GM12878 (cell line): Measurements from ENCODE around the gene KLHL22. TPM values are rescaled to one million over a fixed set of nuclear protein-coding genes. Genes with fewer than 3 reads are reported as not detected.

ENCODE experiments used
- ATAC-seq: fragments of 200-7000 bp; cut with Tn5 transposase; 3 replicates; pipeline ENCODE4 v1.9.1; 2020; ENCODE audit warnings: mild to moderate bottlenecking, moderate library complexity
- BruUV-seq: library from RNA; stranded (reverse); fragments of 400-500 nt; replicated peaks from 2 replicates; lab custom pipeline; 2021; lab: Mats Ljungman, UMichigan
- CTCF ChIA-PET: fragments of 300-600 bp; sonication (Branson Sonifier 250); formaldehyde crosslinking; extraction: SDS; loops from one replicate; lab custom pipeline; 2021; ENCODE audit warnings: inconsistent platforms; lab: Yijun Ruan, JAX
- POLR2A ChIA-PET: fragments of 350-600 bp; formaldehyde crosslinking; extraction: SDS; loops from one replicate; lab custom pipeline; 2021; ENCODE audit warnings: inconsistent platforms; lab: Charles Lee
- RAD21 ChIA-PET: fragments of 300-600 bp; sonication (Branson Sonifier 250); formaldehyde crosslinking; loops from one replicate; lab custom pipeline; 2023; ENCODE audit warnings: antibody characterized with exemption; ENCODE audit not compliant: unreplicated experiment; lab: Charles Lee
- SMC1A ChIA-PET: fragments of 300-600 bp; sonication (Branson Sonifier 250); formaldehyde crosslinking; loops from one replicate; lab custom pipeline; 2023; ENCODE audit not compliant: unreplicated experiment, uncharacterized antibody; lab: Charles Lee
- DNase-seq: peaks from one replicate; pipeline ENCODE4 v3.0.0-alpha.2; 2011; ENCODE audit warnings: low read depth, low spot score
- FAIRE-seq: peaks from 3 replicates; lab custom pipeline; 2011; peaks lifted over from hg19 to GRCh38; lab: Jason Lieb, UNC
- H2AFZ ChIP-seq: 2 replicates; pipeline ENCODE4 v1.6.0; 2011; ENCODE audit warnings: low read depth, low read length, control low read depth; ENCODE audit not compliant: control insufficient read depth
- H3K27ac ChIP-seq: 2 replicates; pipeline ENCODE4 v1.5.1; 2011; ENCODE audit warnings: control low read depth; ENCODE audit not compliant: control insufficient read depth, insufficient read depth
- H3K27me3 ChIP-seq, 2 experiments: replicated peaks in 1 of 2; 2 replicates each; pipeline versions ENCODE4 v1.6.0 to v1.6.1; 2011; ENCODE audit warnings: low read length in 1 of 2; ENCODE audit not compliant: control insufficient read depth in 2 of 2, insufficient read depth in 2 of 2
- H3K36me3 ChIP-seq, 2 experiments: 2 replicates each; pipeline ENCODE4 v1.5.1; 2011; ENCODE audit warnings: low read length in 1 of 2; ENCODE audit not compliant: control insufficient read depth in 2 of 2, insufficient read depth in 2 of 2
- H3K4me1 ChIP-seq: 2 replicates; pipeline ENCODE4 v1.6.1; 2011; ENCODE audit warnings: mild to moderate bottlenecking, low read length, moderate library complexity, mixed read lengths; ENCODE audit not compliant: control insufficient read depth, insufficient read depth
- H3K4me2 ChIP-seq: 2 replicates; pipeline ENCODE4 v1.6.0; 2011; ENCODE audit warnings: control low read depth; ENCODE audit not compliant: control insufficient read depth, insufficient read depth
- H3K4me3 ChIP-seq: fragments of 200-600 bp; sonication (generic); 2 replicates; pipeline ENCODE4 v1.5.1; 2016
- H3K79me2 ChIP-seq: 2 replicates; pipeline ENCODE4 v1.6.0; 2011; ENCODE audit warnings: low read length; ENCODE audit not compliant: control insufficient read depth, insufficient read depth
- H3K9ac ChIP-seq: 2 replicates; pipeline ENCODE4 v1.8.0; 2011; ENCODE audit warnings: low read length, control low read depth, mixed read lengths; ENCODE audit not compliant: control insufficient read depth, insufficient read depth
- H3K9me3 ChIP-seq: replicated peaks from 3 replicates; pipeline ENCODE4 v1.5.1; 2011; ENCODE audit warnings: mild to moderate bottlenecking, low read length; ENCODE audit not compliant: control insufficient read depth, insufficient read depth
- H4K20me1 ChIP-seq: 2 replicates; pipeline ENCODE4 v1.6.0; 2011; ENCODE audit not compliant: control insufficient read depth, insufficient read depth
- ASH2L ChIP-seq: fragments of 300-600, 200-600 bp; sonication (generic); IDR thresholded peaks from 2 replicates; pipeline ENCODE4 v1.6.1; 2017; ENCODE audit warnings: low read depth, mild to moderate bottlenecking, borderline replicate concordance
- BHLHE40 ChIP-seq, 2 experiments: fragments of 450-650 bp in 1 of 2; IDR thresholded peaks; 2 replicates each; pipeline ENCODE4 v1.6.1; 2011 to 2017; ENCODE audit warnings: low read depth in 2 of 2, borderline replicate concordance in 1 of 2, improper control_type of control experiment in 1 of 2, low read length in 1 of 2, mild to moderate bottlenecking in 1 of 2
- CREB1 ChIP-seq: IDR thresholded peaks from 2 replicates; pipeline ENCODE4 v1.6.1; 2012; ENCODE audit warnings: low read depth, mild to moderate bottlenecking, inconsistent platforms
- EED ChIP-seq: sonication (generic); IDR thresholded peaks from 2 replicates; pipeline ENCODE4 v1.6.1; 2016; ENCODE audit warnings: antibody characterized with exemption, low read depth
- GATAD2B ChIP-seq: fragments of 450-650 bp; conservative IDR thresholded peaks from 2 replicates; pipeline ENCODE4 v1.6.1; 2017; ENCODE audit warnings: low read depth, mild to moderate bottlenecking, moderate library complexity
- IKZF1 ChIP-seq: fragments of 450-650 bp; conservative IDR thresholded peaks from 2 replicates; pipeline ENCODE4 v1.6.1; 2017; ENCODE audit warnings: antibody characterized with exemption, mild to moderate bottlenecking
- IRF4 ChIP-seq: IDR thresholded peaks from 2 replicates; pipeline ENCODE4 v1.6.1; 2011; ENCODE audit warnings: low read depth, low read length
- MTA2 ChIP-seq: fragments of 450-650 bp; IDR thresholded peaks from 2 replicates; pipeline ENCODE4 v1.6.1; 2016; ENCODE audit warnings: low read depth, mild to moderate bottlenecking, moderate library complexity
- NBN ChIP-seq: fragments of 450-650 bp; IDR thresholded peaks from 2 replicates; pipeline ENCODE4 v1.6.1; 2016
- NR2F1 ChIP-seq: fragments of 450-650 bp; conservative IDR thresholded peaks from 2 replicates; pipeline ENCODE4 v1.6.1; 2017; ENCODE audit warnings: mild to moderate bottlenecking
- PAX5 ChIP-seq: IDR thresholded peaks from 2 replicates; pipeline ENCODE4 v1.6.1; 2011; ENCODE audit warnings: low read depth, low read length, borderline replicate concordance
- POLR2AphosphoS5 ChIP-seq: IDR thresholded peaks from 2 replicates; pipeline ENCODE4 v1.6.1; 2011; ENCODE audit warnings: mild to moderate bottlenecking, low read length, inconsistent platforms
- RCOR1 ChIP-seq: conservative IDR thresholded peaks from 2 replicates; pipeline ENCODE4 v1.6.1; 2012; ENCODE audit warnings: low read depth, low read length, improper control_type of control experiment
- RUNX3 ChIP-seq: IDR thresholded peaks from 2 replicates; pipeline ENCODE4 v1.6.1; 2012; ENCODE audit warnings: low read length, inconsistent platforms
- SMARCA5 ChIP-seq: fragments of 450-650 bp; IDR thresholded peaks from 2 replicates; pipeline ENCODE4 v1.6.1; 2017; ENCODE audit warnings: mild to moderate bottlenecking
- SMC3 ChIP-seq: IDR thresholded peaks from 2 replicates; pipeline ENCODE4 v1.6.1; 2011; ENCODE audit warnings: low read length, improper control_type of control experiment, borderline replicate concordance
- SRF ChIP-seq, 2 experiments: IDR thresholded peaks; 2 replicates each; pipeline ENCODE4 v1.6.1; 2011; ENCODE audit warnings: low read depth in 2 of 2, low read length in 2 of 2, mild to moderate bottlenecking in 1 of 2, moderate library complexity in 1 of 2
- TAF1 ChIP-seq: IDR thresholded peaks from 2 replicates; pipeline ENCODE4 v1.6.1; 2011; ENCODE audit warnings: mild to moderate bottlenecking, low read depth, low read length, borderline replicate concordance
- YBX1 ChIP-seq: fragments of 450-650 bp; IDR thresholded peaks from 2 replicates; pipeline ENCODE4 v1.6.1; 2016; ENCODE audit warnings: antibody characterized with exemption
- ZNF274 ChIP-seq: IDR thresholded peaks from one replicate; pipeline ENCODE4 v1.8.0; 2011; ENCODE audit not compliant: insufficient read length, insufficient read depth
- ZNF687 ChIP-seq: fragments of 450-650 bp; IDR thresholded peaks from 2 replicates; pipeline ENCODE4 v1.6.1; 2017; ENCODE audit warnings: mild to moderate bottlenecking, moderate library complexity
- WGBS: methylation state at CpG from one replicate; pipeline ENCODE4 v1.1.6; 2016; ENCODE audit warnings: low lambda C conversion rate; ENCODE audit not compliant: insufficient replicate concordance, insufficient coverage; ENCODE audit errors: missing lambda C conversion rate; 5-methylcytosine and 5-hydroxymethylcytosine counted together
- in situ Hi-C: fragments of 300-500 bp; cut with MboI; formaldehyde crosslinking; loops from 9 replicates; pipeline ENCODE4 v1.14.3; 2018; ENCODE audit warnings: mixed read lengths
- intact Hi-C: fragments of 100-400 bp; cut with micrococcal nuclease; formaldehyde crosslinking; loops from one replicate; pipeline ENCODE4 v1.14.2; 2022; ENCODE audit not compliant: unreplicated experiment
- polyA plus RNA-seq, 11 experiments: library from polyadenylated mRNA; depleted of rRNA in 4 of 11; unstranded in 6 of 11; stranded (reverse) in 5 of 11; fragments of >200 nt; fragmentation: Nextera tagmentation in 4 of 11; fragmentation: Illumina TruSeq in 1 of 11; extraction: Ambion mirVana in 4 of 11; extraction: Trizol in 1 of 11; gene quantifications; 1 replicate in 1 of 11; 2 replicates in 10 of 11; pipeline versions ENCODE4 v1.2.1 to v1.2.3, GENCODE V29; 2011 to 2016; ENCODE audit warnings: inconsistent platforms in 2 of 11, missing spikeins in 2 of 11, low read depth in 1 of 11
- total RNA-seq, 4 experiments: library from RNA; depleted of rRNA in 3 of 4; stranded (reverse); fragments of >200 nt in 3 of 4; fragmentation: Illumina TruSeq in 1 of 4; extraction: Trizol in 1 of 4; gene quantifications; 2 replicates each; pipeline versions ENCODE4 v1.2.1 to v1.2.3, GENCODE V29; 2013 to 2021

Gene KLHL22
- total and polyA plus RNA-seq, 10 of the 15 experiments (the other 5 are each of a cell fraction or from before 2014, with no cell fraction given): 0.06 to 22.1 (median 14.2) TPM

GRCh38 chr22:20495861-20496681, 476 bp upstream of the KLHL22 start:
- H3K4me2 ChIP-seq: peak overlapping the region; percentile 88
- H4K20me1 ChIP-seq: no peaks in the 10 kb centered on the region
- ChIA-PET POLR2A (interaction anchor here (0.6 kb wide), 1 partner anchor 85 kb away, joined by 3 read pairs; no protein-coding TSS in a partner anchor), RAD21 (interaction anchor here (0.6 to 1.0 kb wide), 5 partner anchors 32 to 605 kb away, joined by 3 to 5 read pairs (median 3); no protein-coding TSS in a partner anchor), CTCF (interaction anchor here (0.7 to 1.0 kb wide), 2 partner anchors 78 to 118 kb away, joined by 3 to 5 read pairs; no protein-coding TSS in a partner anchor), SMC1A (no interaction called here)
- H3K36me3 ChIP-seq: no peaks in the 10 kb centered on the region
- in situ Hi-C loops: no loop called here
- peak; percentile 44 for DNase-seq
- H3K79me2 ChIP-seq: peaks cover 18% of the 10 kb centered on the region
- H2AFZ ChIP-seq: peak overlapping the region; percentile 98
- no TSS peak for BruUV-seq
- FAIRE-seq: peak; percentile 75
- under 1% methylated on average over 41 of the region's 54 CpGs for WGBS
- peak overlapping the region; percentile 34 for H3K27ac ChIP-seq
- ATAC-seq: peak; percentile 98
- H3K4me3 ChIP-seq: peak overlapping the region; percentile 60
- peak overlapping the region; percentile 61 for H3K9ac ChIP-seq
- H3K9me3 ChIP-seq: no peaks in the 10 kb centered on the region
- intact Hi-C loops: loop anchor here (1.0 to 5.0 kb wide), 3 partner anchors 40 to 339 kb away; no protein-coding TSS in a partner anchor
- peaks cover 10% of the 10 kb centered on the region; the same call in 1 of the 2 replicates for H3K4me1 ChIP-seq
- no peaks in the 10 kb centered on the region for H3K27me3 ChIP-seq
- peak; percentile 46; the same call in 1 of the 2 replicates for TF ChIP-seq TAF1
- TF ChIP-seq IRF4: 0 out of 2 replicates have a peak, but pooled peaks have one; percentile 25
- 0 out of 2 replicates have a peak, but pooled peaks have one; percentile 5 for TF ChIP-seq ZNF687
- TF ChIP-seq SMC3: peak; percentile 64
- TF ChIP-seq ZNF274: no peak
- peak; percentile 44; the same call in 1 of the 2 replicates for TF ChIP-seq POLR2AphosphoS5
- peak; percentile 66; the same call in 1 of the 2 replicates for TF ChIP-seq EED
- TF ChIP-seq CREB1: no peak
- TF ChIP-seq RUNX3: peak; percentile 46
- TF ChIP-seq NR2F1: no peak
- TF ChIP-seq RCOR1: 0 out of 2 replicates have a peak, but pooled peaks have one; percentile 27
- peak; percentile 76 for TF ChIP-seq MTA2
- TF ChIP-seq NBN: peak; percentile 99
- peak; percentile 10 to 58; a peak in 2 of 4 replicates for TF ChIP-seq BHLHE40 (IDR thresholded peaks at IDR 0.05; ENCODE audit: borderline replicate concordance in 1 of 2, low read depth in 2 of 2, low read length in 1 of 2)
- 0 out of 4 replicates have a peak, but pooled peaks of 1 of the 2 experiments have one; percentile 20 for TF ChIP-seq SRF (IDR thresholded peaks at IDR 0.05; ENCODE audit: low read depth in 2 of 2, low read length in 2 of 2)
- peak; percentile 56 for TF ChIP-seq GATAD2B
- TF ChIP-seq YBX1: peak; percentile 84; the same call in 1 of the 2 replicates
- peak; percentile 88 for TF ChIP-seq IKZF1
- TF ChIP-seq PAX5: peak; percentile 81; the same call in 1 of the 2 replicates
- peak; percentile 71; the same call in 1 of the 2 replicates for TF ChIP-seq SMARCA5
- TF ChIP-seq ASH2L: no peak
